B cell (primary cell): ENCODE measurements around the gene FOXK1. TPM values are rescaled to one million over a fixed set of nuclear protein-coding genes. Genes with fewer than 3 reads are reported as not detected.

ENCODE experiments used
- ATAC-seq: fragments of 200-7000 bp; cut with Tn5 transposase; one replicate; pipeline ENCODE4 v1.10.0; 2021; ENCODE audit warnings: low read depth, mild to moderate bottlenecking, moderate number of reproducible peaks, moderate library complexity
- CTCF ChIA-PET: fragments of 350-600 bp; sonication (Branson Sonifier 250); formaldehyde crosslinking; loops from one replicate; lab custom pipeline; 2021; ENCODE audit warnings: antibody characterized with exemption, inconsistent platforms; lab: Charles Lee
- POLR2A ChIA-PET: fragments of 350-600 bp; sonication (Branson Sonifier 250); formaldehyde crosslinking; loops from one replicate; lab custom pipeline; 2021; ENCODE audit warnings: antibody characterized with exemption; lab: Charles Lee
- DNase-seq: peaks from one replicate; pipeline ENCODE4 v3.0.0; 2013
- H2AFZ ChIP-seq: 2 replicates; pipeline ENCODE4 v1.6.1; 2012; ENCODE audit warnings: mild to moderate bottlenecking, low read depth, low read length; ENCODE audit not compliant: insufficient read depth, poor library complexity, severe bottlenecking
- H3K27ac ChIP-seq, 2 donors: 1 replicate in 1 of 2; 2 replicates in 1 of 2; pipeline ENCODE4 v1.5.1; 2012 to 2013; ENCODE audit warnings: low read length in 2 of 2, mild to moderate bottlenecking in 2 of 2, moderate library complexity in 1 of 2
- H3K27me3 ChIP-seq, 4 experiments: fragments of 200-600 bp in 1 of 4; sonication (generic) in 1 of 4; replicated peaks in 1 of 4; 1 replicate in 2 of 4; 2 replicates in 2 of 4; pipeline versions ENCODE4 v1.6.1 to v1.7.0; 2013 to 2016; ENCODE audit warnings: low read length in 3 of 4, mild to moderate bottlenecking in 2 of 4, mixed read lengths in 1 of 4, moderate library complexity in 1 of 4; ENCODE audit not compliant: insufficient read depth in 4 of 4, control insufficient read depth in 3 of 4; ENCODE audit errors: control extremely low read depth in 1 of 4
- H3K36me3 ChIP-seq, 2 experiments: replicated peaks in 1 of 2; 1 replicate in 1 of 2; 2 replicates in 1 of 2; pipeline versions ENCODE4 v1.6.1 to v1.7.1; 2013; ENCODE audit warnings: low read length in 1 of 2; ENCODE audit not compliant: insufficient read depth in 2 of 2, control insufficient read depth in 1 of 2; ENCODE audit errors: control extremely low read depth in 1 of 2, extremely low read depth in 1 of 2
- H3K4me1 ChIP-seq, 2 donors: fragments of 200-600 bp in 1 of 2; sonication (generic) in 1 of 2; 1 replicate in 1 of 2; 2 replicates in 1 of 2; pipeline versions ENCODE4 v1.5.1 to v1.6.1; 2013 to 2017; ENCODE audit warnings: low read length in 2 of 2; ENCODE audit not compliant: control insufficient read depth in 2 of 2, insufficient read depth in 2 of 2
- H3K4me2 ChIP-seq: replicated peaks from 2 replicates; pipeline ENCODE3; 2012; ENCODE audit warnings: mild to moderate bottlenecking, low read depth, low read length; ENCODE audit not compliant: poor library complexity, severe bottlenecking
- H3K4me3 ChIP-seq, 5 experiments: fragments of 200-600 bp in 1 of 5; sonication (generic) in 1 of 5; 1 replicate in 3 of 5; 2 replicates in 2 of 5; pipeline versions ENCODE4 v1.5.1 to v1.7.0; 2011 to 2016; ENCODE audit warnings: low read length in 4 of 5, mild to moderate bottlenecking in 4 of 5, low read depth in 2 of 5, control low read depth in 1 of 5, moderate library complexity in 1 of 5; ENCODE audit not compliant: insufficient read depth in 1 of 5; ENCODE audit errors: control extremely low read depth in 1 of 5, extremely low read depth in 1 of 5
- H3K79me2 ChIP-seq: fragments of 200-600 bp; sonication (generic); one replicate; pipeline ENCODE4 v1.6.0; 2016; ENCODE audit warnings: low read length; ENCODE audit not compliant: control insufficient read depth, insufficient read depth
- H3K9ac ChIP-seq: fragments of 200-600 bp; sonication (generic); 2 replicates; pipeline ENCODE4 v1.6.1; 2017; ENCODE audit warnings: mild to moderate bottlenecking, low read length, moderate library complexity
- H3K9me3 ChIP-seq, 3 donors: one replicate each; pipeline versions ENCODE4 v1.6.1 to v1.7.1; 2013; ENCODE audit warnings: low read length in 2 of 3; ENCODE audit not compliant: control insufficient read depth in 2 of 3, insufficient read depth in 1 of 3; ENCODE audit errors: control extremely low read depth in 1 of 3
- H4K20me1 ChIP-seq: 2 replicates; pipeline ENCODE4 v1.6.0; 2012; ENCODE audit warnings: mild to moderate bottlenecking, low read length; ENCODE audit not compliant: insufficient read depth, control insufficient read depth, poor library complexity, severe bottlenecking
- H3K27ac Mint-ChIP-seq: one replicate; pipeline ENCODE4 v1.8.0; 2021; ENCODE audit warnings: mixed read lengths
- H3K27me3 Mint-ChIP-seq: one replicate; pipeline ENCODE4 v1.8.0; 2021; ENCODE audit warnings: mixed read lengths
- H3K4me1 Mint-ChIP-seq: one replicate; pipeline ENCODE4 v1.8.0; 2021; ENCODE audit warnings: mixed read lengths
- H3K4me3 Mint-ChIP-seq: one replicate; pipeline ENCODE4 v1.8.0; 2021; ENCODE audit warnings: mixed read lengths
- H3K9me3 Mint-ChIP-seq: one replicate; pipeline ENCODE4 v1.8.0; 2022; ENCODE audit warnings: mixed read lengths; ENCODE audit not compliant: insufficient read depth
- CTCF ChIP-seq: fragments of 200-600 bp; IDR thresholded peaks from one replicate; pipeline ENCODE4 v1.8.0; 2022; ENCODE audit warnings: antibody characterized with exemption, mild to moderate bottlenecking
- EZH2 ChIP-seq: IDR thresholded peaks from 2 replicates; pipeline ENCODE4 v1.6.1; 2012; ENCODE audit warnings: borderline replicate concordance, low read depth, mild to moderate bottlenecking, moderate library complexity, low read length; ENCODE audit not compliant: insufficient read depth, poor library complexity, severe bottlenecking
- WGBS: methylation state at CpG from one replicate; pipeline ENCODE4 v1.1.5; 2013; ENCODE audit warnings: missing lambda C conversion rate; ENCODE audit not compliant: insufficient coverage; 5-methylcytosine and 5-hydroxymethylcytosine counted together
- intact Hi-C: fragments of 100-400 bp; cut with micrococcal nuclease; formaldehyde crosslinking; loops from one replicate; pipeline ENCODE4 v1.10.0; 2022
- polyA plus RNA-seq: library from polyadenylated mRNA; depleted of rRNA; stranded (reverse); fragments of >200 nt; gene quantifications from 2 replicates; pipeline ENCODE4 v1.2.3, GENCODE V29; 2012
- total RNA-seq, 2 donors: library from RNA; stranded (reverse); fragments of 120-200 nt in 1 of 2; gene quantifications; 1 replicate in 1 of 2; 2 replicates in 1 of 2; pipeline versions ENCODE4 v1.2.3 to v1.2.4, GENCODE V29; 2013 to 2022

The FOXK1 gene
- total and polyA plus RNA-seq, 2 donors (not counting 1 experiment from before 2014, with no cell fraction given), result 17.9 to 56.2 TPM

- Mint-ChIP-seq H3K4me3 (peak overlapping the region; percentile 7), H3K27me3 (no peaks in the 10 kb centered on the region), H3K27ac (peak overlapping the region; percentile 74), H3K9me3 (no peaks in the 10 kb centered on the region), H3K4me1 (peaks cover 31% of the 10 kb centered on the region)
- peaks cover 82% of the 10 kb centered on the region for H3K79me2 ChIP-seq
- DNase-seq (no peak), ATAC-seq (no peak)
- H3K27ac ChIP-seq, result peak overlapping the region in 1 of 2 donors; percentile 30
- ChIA-PET CTCF (no interaction called here), POLR2A (no interaction called here)
- H3K9ac ChIP-seq, result no peak overlapping the region
- no peak for TF ChIP-seq CTCF
- no peak for TF ChIP-seq EZH2
- H3K9me3 ChIP-seq, result no peaks in the 10 kb centered on the region
- H4K20me1 ChIP-seq, result peaks cover 46% of the 10 kb centered on the region
- no peak overlapping the region for H3K4me3 ChIP-seq
- intact Hi-C loops, result no loop called here
- 56% methylated on average over 22 of the region's 23 CpGs for WGBS
- H3K27me3 ChIP-seq, result no peaks in the 10 kb centered on the region
- H3K4me1 ChIP-seq, result peaks cover 14 to 23% of the 10 kb centered on the region in 2 donors
- peak overlapping the region; percentile 5 for H3K4me2 ChIP-seq
- H3K36me3 ChIP-seq, result peaks cover 2 to 19% of the 10 kb centered on the region in 2 experiments
- H2AFZ ChIP-seq, result no peak overlapping the region
Measured at GRCh38 chr7:4738711-4739527, 56.8 kb downstream of the FOXK1 start.

DNA sequence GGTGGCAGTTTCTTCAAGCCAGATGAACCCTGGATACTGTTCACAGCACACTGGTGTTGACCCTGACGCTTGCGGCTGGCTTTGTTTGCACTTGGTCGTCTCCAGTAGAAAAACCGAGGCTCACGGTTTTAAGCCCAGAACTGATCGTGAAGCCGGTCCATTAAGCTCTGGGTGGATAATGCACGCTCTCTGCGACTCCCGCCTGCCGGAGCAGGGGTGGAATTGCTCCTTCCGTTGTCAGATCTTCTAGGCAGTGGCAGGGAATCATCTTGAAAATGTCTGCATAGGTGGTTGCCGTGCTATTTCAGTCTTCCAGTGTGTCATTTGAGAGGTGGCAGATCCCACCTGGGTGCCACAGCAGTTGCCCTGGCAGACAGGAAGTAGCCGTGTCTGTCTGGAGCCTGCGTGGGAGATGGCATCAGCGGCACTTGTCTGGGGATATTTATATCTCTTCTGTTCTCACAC is 57.5 kb downstream of the FOXK1 start:
- Histone ChIP-seq H3K79me2 (peaks cover 76% of the 10 kb centered on the region), H4K20me1 (peaks cover 39% of the 10 kb centered on the region), H3K36me3 (peaks cover 2 to 16% of the 10 kb centered on the region in 2 experiments), H3K4me1 (peaks cover 20 to 26% of the 10 kb centered on the region in 2 donors), H3K27ac (peak overlapping the region in 1 of 2 donors; percentile 30), H2AFZ (no peak overlapping the region), H3K9ac (no peak overlapping the region), H3K4me3 (no peak overlapping the region), H3K9me3 (no peaks in the 10 kb centered on the region), H3K27me3 (no peaks in the 10 kb centered on the region), H3K4me2 (peak overlapping the region; percentile 5)
- peak overlapping the region; percentile 44 for H3K4me3 Mint-ChIP-seq
- CTCF ChIA-PET, result no interaction called here
- intact Hi-C loops, result no loop called here
- H3K4me1 Mint-ChIP-seq, result peaks cover 34% of the 10 kb centered on the region
- no peak for TF ChIP-seq EZH2
- POLR2A ChIA-PET, result no interaction called here
- peak overlapping the region; percentile 74 for H3K27ac Mint-ChIP-seq
- ATAC-seq, result no peak
- peak; percentile 39 for DNase-seq
- no peaks in the 10 kb centered on the region for H3K27me3 Mint-ChIP-seq
- H3K9me3 Mint-ChIP-seq, result no peaks in the 10 kb centered on the region
- 72% methylated on average over 16 of the region's 16 CpGs for WGBS
